Vagina (tissue), 2 donors: ENCODE measurements around the gene SAMD3. TPM values are rescaled to one million over a fixed set of nuclear protein-coding genes. Genes with fewer than 3 reads are reported as not detected.

ENCODE experiments used
- DNase-seq, 2 donors: peaks; one replicate each; pipeline ENCODE4 v3.0.0-alpha.2; 2017; ENCODE audit errors: extremely low spot score in 2 of 2
- H3K27ac ChIP-seq: fragments of 200-600 bp; sonication (generic); one replicate; pipeline ENCODE4 v1.5.1; 2019
- H3K27me3 ChIP-seq: fragments of 200-600 bp; sonication (generic); one replicate; pipeline ENCODE4 v1.5.1; 2019
- H3K36me3 ChIP-seq, 2 donors: fragments of 200-600 bp; sonication (generic); one replicate each; pipeline ENCODE4 v1.5.1; 2017 to 2019
- H3K4me1 ChIP-seq: fragments of 200-600 bp; sonication (generic); one replicate; pipeline ENCODE4 v1.5.1; 2019
- H3K4me3 ChIP-seq, 2 donors: fragments of 200-600 bp; sonication (generic); 1 replicate in 1 of 2; 2 replicates in 1 of 2; pipeline ENCODE4 v1.5.1; 2016 to 2019
- H3K9me3 ChIP-seq: fragments of 200-600 bp; sonication (generic); one replicate; pipeline ENCODE4 v1.5.1; 2019
- CTCF ChIP-seq, 3 experiments: fragments of 450-650 bp in 2 of 3; fragments of 200-600 bp in 1 of 3; sonication (generic) in 1 of 3; IDR thresholded peaks; one replicate each; pipeline ENCODE4 v1.5.1; 2017 to 2019; ENCODE audit warnings: antibody characterized with exemption in 3 of 3, mild to moderate bottlenecking in 2 of 3, moderate library complexity in 2 of 3
- POLR2A ChIP-seq, 2 donors: fragments of 450-650 bp; IDR thresholded peaks; one replicate each; pipeline ENCODE4 v1.6.1; 2017; ENCODE audit warnings: antibody characterized with exemption in 2 of 2, mild to moderate bottlenecking in 2 of 2, moderate library complexity in 2 of 2
- POLR2AphosphoS5 ChIP-seq, 2 donors: sonication (generic); formaldehyde crosslinking; IDR thresholded peaks; one replicate each; pipeline ENCODE4 v1.9.0; 2017; ENCODE audit warnings: antibody characterized with exemption in 2 of 2, mild to moderate bottlenecking in 2 of 2, low read depth in 1 of 2; ENCODE audit not compliant: insufficient read depth in 1 of 2
- intact Hi-C: fragments of 100-400 bp; cut with DNase I; formaldehyde crosslinking; loops from one replicate; pipeline ENCODE4 v1.15.1; 2023
- total RNA-seq: library from RNA; depleted of rRNA; stranded (reverse); fragments of >200 nt; gene quantifications from one replicate; pipeline ENCODE4 v1.2.3, GENCODE V29; 2016

SAMD3 gene
- total RNA-seq, 1 donor from 2014 or later = 7.6 TPM

- Histone ChIP-seq H3K4me1 (no peaks in the 10 kb centered on the region), H3K27me3 (no peaks in the 10 kb centered on the region), H3K36me3 (no peaks in the 10 kb centered on the region), H3K4me3 (no peak overlapping the region), H3K27ac (no peak overlapping the region), H3K9me3 (no peaks in the 10 kb centered on the region)
- no peak for DNase-seq
- intact Hi-C loops = no loop called here
- no peak for TF ChIP-seq POLR2AphosphoS5 (IDR thresholded peaks at IDR 0.05; ENCODE audit: insufficient read depth in 1 of 2, low read depth in 1 of 2)
- TF ChIP-seq POLR2A (IDR thresholded peaks at IDR 0.05) = no peak
- no peak for TF ChIP-seq CTCF (IDR thresholded peaks at IDR 0.05)
Measured at GRCh38 chr6:130159956-130160355, 62.8 kb downstream of the SAMD3 start.

GRCh38 chr6:130158548-130158947, 64.2 kb downstream of the SAMD3 start:
- intact Hi-C loops = no loop called here
- no peaks in the 10 kb centered on the region for H3K9me3 ChIP-seq

GRCh38 chr6:130158056-130158455, 64.7 kb downstream of the SAMD3 start:
- no peaks in the 10 kb centered on the region for H3K9me3 ChIP-seq
- no peak overlapping the region for H3K27ac ChIP-seq
- no peak for DNase-seq
- intact Hi-C loops = no loop called here
- TF ChIP-seq POLR2A (IDR thresholded peaks at IDR 0.05) (no peak), CTCF (IDR thresholded peaks at IDR 0.05) (no peak), POLR2AphosphoS5 (IDR thresholded peaks at IDR 0.05; ENCODE audit: insufficient read depth in 1 of 2, low read depth in 1 of 2) (no peak)
- no peaks in the 10 kb centered on the region for H3K4me1 ChIP-seq
- H3K4me3 ChIP-seq = no peak overlapping the region
- H3K27me3 ChIP-seq = no peaks in the 10 kb centered on the region
- H3K36me3 ChIP-seq = no peaks in the 10 kb centered on the region

More at GRCh38 chr6:130158548-130158947, 64.2 kb downstream of the SAMD3 start:
- DNase-seq = no peak
- Histone ChIP-seq H3K36me3 (no peaks in the 10 kb centered on the region), H3K27me3 (no peaks in the 10 kb centered on the region), H3K27ac (no peak overlapping the region), H3K4me3 (no peak overlapping the region), H3K4me1 (no peaks in the 10 kb centered on the region)
- TF ChIP-seq POLR2A (IDR thresholded peaks at IDR 0.05) = no peak
- TF ChIP-seq CTCF (IDR thresholded peaks at IDR 0.05) = no peak
- TF ChIP-seq POLR2AphosphoS5 (IDR thresholded peaks at IDR 0.05; ENCODE audit: insufficient read depth in 1 of 2, low read depth in 1 of 2) = no peak

GRCh38 chr6:130156908-130157307, 65.8 kb downstream of the SAMD3 start:
- Histone ChIP-seq H3K27ac (no peak overlapping the region), H3K4me1 (no peaks in the 10 kb centered on the region), H3K9me3 (no peaks in the 10 kb centered on the region), H3K36me3 (no peaks in the 10 kb centered on the region), H3K27me3 (no peaks in the 10 kb centered on the region), H3K4me3 (no peak overlapping the region)
- intact Hi-C loops = no loop called here
- no peak for TF ChIP-seq CTCF (IDR thresholded peaks at IDR 0.05)
- TF ChIP-seq POLR2AphosphoS5 (IDR thresholded peaks at IDR 0.05; ENCODE audit: insufficient read depth in 1 of 2, low read depth in 1 of 2) = no peak
- TF ChIP-seq POLR2A (IDR thresholded peaks at IDR 0.05) = no peak
- no peak for DNase-seq

GRCh38 chr6:130152908-130153510, 69.7 kb downstream of the SAMD3 start:
- Histone ChIP-seq H3K4me3 (no peak overlapping the region), H3K27me3 (no peaks in the 10 kb centered on the region), H3K27ac (no peak overlapping the region), H3K36me3 (no peaks in the 10 kb centered on the region), H3K9me3 (no peaks in the 10 kb centered on the region), H3K4me1 (no peaks in the 10 kb centered on the region)
- TF ChIP-seq POLR2A (IDR thresholded peaks at IDR 0.05) = no peak
- no peak for TF ChIP-seq POLR2AphosphoS5 (IDR thresholded peaks at IDR 0.05; ENCODE audit: insufficient read depth in 1 of 2, low read depth in 1 of 2)
- no peak for TF ChIP-seq CTCF (IDR thresholded peaks at IDR 0.05)
- intact Hi-C loops = no loop called here
- DNase-seq = no peak
